ENCODE measurements around the gene RACGAP1. TPM values are rescaled to one million over a fixed set of nuclear protein-coding genes. Genes with fewer than 3 reads are reported as not detected.
A peak's percentile ranks its signal among the peaks of the same experiment; 100 is the strongest.

RACGAP1 gene, protein sequence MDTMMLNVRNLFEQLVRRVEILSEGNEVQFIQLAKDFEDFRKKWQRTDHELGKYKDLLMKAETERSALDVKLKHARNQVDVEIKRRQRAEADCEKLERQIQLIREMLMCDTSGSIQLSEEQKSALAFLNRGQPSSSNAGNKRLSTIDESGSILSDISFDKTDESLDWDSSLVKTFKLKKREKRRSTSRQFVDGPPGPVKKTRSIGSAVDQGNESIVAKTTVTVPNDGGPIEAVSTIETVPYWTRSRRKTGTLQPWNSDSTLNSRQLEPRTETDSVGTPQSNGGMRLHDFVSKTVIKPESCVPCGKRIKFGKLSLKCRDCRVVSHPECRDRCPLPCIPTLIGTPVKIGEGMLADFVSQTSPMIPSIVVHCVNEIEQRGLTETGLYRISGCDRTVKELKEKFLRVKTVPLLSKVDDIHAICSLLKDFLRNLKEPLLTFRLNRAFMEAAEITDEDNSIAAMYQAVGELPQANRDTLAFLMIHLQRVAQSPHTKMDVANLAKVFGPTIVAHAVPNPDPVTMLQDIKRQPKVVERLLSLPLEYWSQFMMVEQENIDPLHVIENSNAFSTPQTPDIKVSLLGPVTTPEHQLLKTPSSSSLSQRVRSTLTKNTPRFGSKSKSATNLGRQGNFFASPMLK
- total RNA-seq: 100 to 1,000 TPM; 180 to 198 TPM

DNA sequence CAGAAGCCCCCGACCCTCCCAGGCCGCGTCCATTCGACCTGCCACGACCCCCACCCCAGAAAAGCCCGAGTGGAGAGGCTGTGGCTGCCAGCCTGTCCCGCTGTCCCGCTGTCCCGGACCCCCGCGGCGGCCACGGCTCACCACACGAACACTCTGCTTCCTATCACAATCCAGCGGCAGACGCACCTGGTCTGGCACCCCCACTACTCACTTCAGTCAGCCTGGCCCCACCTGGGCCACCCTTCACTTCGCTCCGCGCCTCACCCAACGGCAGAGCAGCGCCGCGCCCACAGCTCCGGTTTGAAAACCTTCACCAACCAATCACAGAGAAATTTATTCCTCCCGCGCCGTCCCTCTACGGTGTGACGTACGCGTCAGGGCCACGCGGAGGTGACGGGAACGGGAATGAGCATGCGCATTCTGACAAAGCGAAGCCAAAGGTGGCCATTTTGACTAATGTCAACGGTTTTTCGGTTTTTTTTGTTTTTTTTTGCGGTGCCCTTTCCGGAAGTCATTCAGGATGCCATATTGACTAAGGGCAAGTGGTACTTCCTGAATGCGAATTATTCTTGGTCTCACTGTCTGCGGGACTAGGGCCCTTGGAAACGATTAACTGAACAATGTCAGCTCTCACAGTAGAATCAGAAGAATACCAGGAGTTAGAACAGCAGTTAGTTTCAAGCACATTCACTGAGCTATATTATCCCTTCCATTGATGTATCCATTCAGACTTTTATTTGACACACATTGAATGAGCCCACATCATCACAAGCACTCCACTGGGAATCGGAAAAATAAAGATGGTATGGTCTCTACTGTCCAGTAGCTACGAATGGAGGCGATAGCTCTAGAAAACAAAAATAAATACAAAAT, at the start of gene RACGAP1:
RACGAP1 (minus strand) TSS at position 308 of the 873 bp plus-strand sequence. CDS start 8,779 bp downstream, outside the sequence.
- ATAC-seq: peak; percentile 98

DNA sequence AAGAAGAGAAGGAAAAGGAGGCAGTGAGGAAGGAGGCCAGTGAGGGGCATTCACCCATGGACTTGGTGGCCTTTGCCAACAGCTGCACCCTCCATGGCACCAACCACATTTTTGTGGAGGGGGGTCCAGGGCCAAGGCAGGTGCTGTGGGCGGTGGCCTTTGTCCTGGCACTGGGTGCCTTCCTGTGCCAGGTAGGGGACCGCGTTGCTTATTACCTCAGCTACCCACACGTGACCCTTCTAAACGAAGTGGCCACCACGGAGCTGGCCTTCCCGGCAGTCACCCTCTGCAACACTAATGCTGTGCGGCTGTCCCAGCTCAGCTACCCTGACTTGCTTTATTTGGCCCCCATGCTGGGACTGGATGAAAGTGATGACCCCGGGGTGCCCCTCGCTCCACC, 48.4 kb upstream of the RACGAP1 start:
- no peaks in the 10 kb centered on the region for H3K9me3 Mint-ChIP-seq (ENCODE audit: low read depth)
- no peak overlapping the region for H3K27ac Mint-ChIP-seq
- no peaks in the 10 kb centered on the region for H3K27me3 Mint-ChIP-seq
- DNase-seq (no peak), ATAC-seq (no peak)
- H3K4me1 Mint-ChIP-seq: peaks cover 12% of the 10 kb centered on the region
- H3K36me3 Mint-ChIP-seq: no peaks in the 10 kb centered on the region
- H3K4me3 Mint-ChIP-seq: no peak overlapping the region
- CTCF ChIA-PET: interaction anchor here (0.8 to 11.6 kb wide), 10 partner anchors 8 to 106 kb away, joined by 4 to 221 read pairs (median 18); partner anchors contain the start of genes ASIC1, COX14 and SMARCD1

More for the DNA sequence above, at the start of gene RACGAP1:
- DNase-seq: peak; percentile 99
- Mint-ChIP-seq H3K4me3 (peak within 1 kb of the TSS; percentile 91), H3K4me1 (peaks cover 38% of the 10 kb centered on the region), H3K27me3 (no peaks in the 10 kb centered on the region), H3K9me3 (ENCODE audit: low read depth) (no peaks in the 10 kb centered on the region), H3K36me3 (peaks cover 38% of the 10 kb centered on the region), H3K27ac (peak within 1 kb of the TSS; percentile 96)
- CTCF ChIA-PET: interaction anchor here (0.9 to 7.1 kb wide), 13 partner anchors 11 to 284 kb away, joined by 3 to 44 read pairs (median 4); partner anchors contain the start of gene TMBIM6

DNA sequence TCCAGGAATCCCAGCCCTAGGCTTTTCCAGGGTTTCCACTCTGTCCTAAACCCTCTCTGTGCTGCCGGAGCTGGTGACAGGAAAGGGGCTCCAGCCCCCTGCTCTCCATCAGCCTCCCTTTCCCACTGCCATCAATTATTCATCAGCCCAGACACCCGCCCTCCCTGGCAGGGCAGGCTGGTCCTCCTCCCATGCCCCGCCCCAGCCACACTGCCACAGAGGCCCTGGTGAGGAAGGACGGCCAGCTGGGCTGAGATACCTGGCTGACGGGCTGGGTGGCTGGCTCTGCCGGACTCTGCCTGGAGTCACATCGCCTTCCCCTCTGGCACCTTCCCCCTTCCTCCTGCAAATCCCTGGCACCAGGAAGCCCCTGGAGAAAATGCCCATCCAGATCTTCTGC, 47.9 kb upstream of the RACGAP1 start:
- Mint-ChIP-seq H3K4me1 (peaks cover 12% of the 10 kb centered on the region), H3K4me3 (no peak overlapping the region), H3K27me3 (no peaks in the 10 kb centered on the region), H3K9me3 (ENCODE audit: low read depth) (no peaks in the 10 kb centered on the region), H3K36me3 (no peaks in the 10 kb centered on the region), H3K27ac (no peak overlapping the region)
- CTCF ChIA-PET: interaction anchor here (0.8 to 11.6 kb wide), 6 partner anchors 13 to 106 kb away, joined by 4 to 221 read pairs (median 14); partner anchors contain the start of gene ASIC1
- no peak for ATAC-seq
- no peak for DNase-seq

DNA sequence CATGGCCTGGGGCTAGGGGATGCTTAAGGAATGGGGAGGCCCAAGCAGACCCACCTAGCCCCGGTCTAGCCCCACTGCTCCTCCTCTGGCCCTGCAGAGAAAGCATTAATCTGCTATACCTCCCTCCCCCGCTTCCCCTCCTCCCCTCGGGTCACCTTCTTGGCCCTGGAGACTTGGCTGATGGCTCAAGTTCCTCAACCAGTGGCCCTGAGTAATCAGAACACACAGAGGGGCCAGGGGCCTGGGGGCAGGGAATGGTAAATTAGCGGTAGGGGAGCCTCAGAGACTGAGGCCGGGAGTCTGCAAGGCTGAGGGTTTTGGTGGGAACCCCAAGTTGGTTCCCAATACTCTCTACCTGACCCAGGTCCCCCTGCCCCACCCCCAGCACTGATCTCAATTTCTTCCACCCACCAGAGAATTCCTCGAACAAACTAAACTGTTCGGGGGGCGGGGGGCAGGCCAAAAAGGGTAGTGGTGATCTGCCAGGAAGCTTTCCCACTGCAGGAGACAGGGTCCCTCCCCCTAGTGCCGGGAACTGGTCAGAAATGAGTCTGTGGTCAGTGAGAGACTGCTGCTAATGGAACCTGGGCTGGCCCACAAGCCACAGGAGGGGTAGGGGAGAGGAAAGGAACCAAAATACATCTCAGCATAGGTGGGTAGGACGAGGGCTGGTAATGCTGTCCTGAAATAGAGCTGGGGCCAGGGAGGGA, 47.1 kb upstream of the RACGAP1 start:
- DNase-seq (no peak), ATAC-seq (no peak)
- H3K9me3 Mint-ChIP-seq (ENCODE audit: low read depth): no peaks in the 10 kb centered on the region
- H3K36me3 Mint-ChIP-seq: no peaks in the 10 kb centered on the region
- no peaks in the 10 kb centered on the region for H3K27me3 Mint-ChIP-seq
- H3K4me3 Mint-ChIP-seq: no peak overlapping the region
- CTCF ChIA-PET: interaction anchor here (1.0 to 11.6 kb wide), 6 partner anchors 12 to 106 kb away, joined by 4 to 221 read pairs (median 78); partner anchors contain the start of genes ASIC1 and COX14
- H3K4me1 Mint-ChIP-seq: peaks cover 12% of the 10 kb centered on the region
- H3K27ac Mint-ChIP-seq: no peak overlapping the region

DNA sequence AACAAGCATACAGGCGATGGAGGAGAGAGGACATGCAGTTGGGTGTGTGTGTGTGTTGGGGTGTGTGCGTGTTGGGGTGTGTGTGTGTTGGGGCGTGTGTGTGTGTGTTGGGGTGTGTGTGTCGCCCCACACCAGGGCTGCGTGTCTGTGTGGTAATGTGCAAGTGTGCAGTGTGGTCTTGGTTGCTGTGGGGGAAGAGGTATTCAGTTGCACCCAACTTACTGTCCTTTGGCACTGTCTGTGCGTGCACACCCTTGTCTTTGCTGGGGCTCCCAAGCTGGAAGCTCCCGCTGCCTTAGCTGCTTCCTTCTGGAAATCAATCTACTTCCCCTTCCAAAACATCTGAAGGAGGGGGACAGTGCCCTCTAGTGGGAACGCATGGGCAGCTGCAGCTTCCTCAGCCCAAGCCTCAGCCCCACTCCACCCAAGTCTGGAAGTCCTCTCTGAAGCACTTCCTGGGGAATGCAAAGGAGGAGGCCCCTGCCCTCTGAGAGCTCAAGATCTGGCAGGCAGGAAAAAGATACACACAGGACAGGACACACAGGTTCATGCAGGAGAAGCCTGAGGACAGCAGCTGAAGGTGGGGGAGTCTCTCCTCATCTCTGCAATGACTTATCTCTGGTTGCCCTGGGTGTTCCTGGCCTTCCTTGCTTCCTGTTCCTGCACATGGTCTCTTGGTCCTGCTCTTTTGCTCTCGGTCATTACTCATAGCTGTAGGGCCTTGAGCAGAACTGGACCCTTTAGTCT, 45.2 kb upstream of the RACGAP1 start:
- CTCF ChIA-PET: interaction anchor here (0.7 to 11.6 kb wide), 40 partner anchors 9 to 329 kb away, joined by 3 to 221 read pairs (median 4); partner anchors contain the start of genes ASIC1, BCDIN3D, CERS5 and COX14
- no peaks in the 10 kb centered on the region for H3K36me3 Mint-ChIP-seq
- ATAC-seq: peak; percentile 59

DNA sequence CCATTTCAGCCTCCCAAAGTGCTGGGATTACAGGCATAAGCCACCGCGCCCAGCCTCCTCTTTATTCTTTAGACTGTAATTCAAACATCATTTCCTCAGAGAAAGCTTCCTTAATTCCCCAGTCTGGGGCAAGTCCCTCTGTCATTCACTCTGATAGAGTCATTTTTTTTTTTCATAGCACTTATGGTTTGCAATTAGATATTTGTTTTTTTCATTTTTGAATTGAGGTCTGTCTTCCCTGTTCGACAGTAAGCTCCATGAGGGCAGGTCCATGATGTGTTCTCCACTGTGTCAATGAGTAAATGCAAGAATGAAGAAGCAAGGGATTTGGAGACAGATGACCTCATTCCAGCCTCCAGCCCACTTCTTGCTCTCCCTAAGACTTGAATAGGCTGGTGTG, 44.2 kb upstream of the RACGAP1 start:
- no peak for ATAC-seq
- Mint-ChIP-seq H3K27me3 (no peaks in the 10 kb centered on the region), H3K9me3 (ENCODE audit: low read depth) (no peaks in the 10 kb centered on the region), H3K4me3 (no peak overlapping the region), H3K27ac (no peak overlapping the region), H3K4me1 (peaks cover 10% of the 10 kb centered on the region), H3K36me3 (no peaks in the 10 kb centered on the region)
- CTCF ChIA-PET: interaction anchor here (0.6 to 11.6 kb wide), 21 partner anchors 9 to 446 kb away, joined by 3 to 221 read pairs (median 6); partner anchors contain the start of genes ASIC1, COX14, SMARCD1 and TMBIM6
- no peak for DNase-seq

More for the DNA sequence above, 45.2 kb upstream of the RACGAP1 start:
- Mint-ChIP-seq H3K27me3 (no peaks in the 10 kb centered on the region), H3K4me1 (peaks cover 12% of the 10 kb centered on the region), H3K4me3 (no peak overlapping the region), H3K9me3 (ENCODE audit: low read depth) (no peaks in the 10 kb centered on the region), H3K27ac (no peak overlapping the region)
- peak; percentile 78 for DNase-seq

DNA sequence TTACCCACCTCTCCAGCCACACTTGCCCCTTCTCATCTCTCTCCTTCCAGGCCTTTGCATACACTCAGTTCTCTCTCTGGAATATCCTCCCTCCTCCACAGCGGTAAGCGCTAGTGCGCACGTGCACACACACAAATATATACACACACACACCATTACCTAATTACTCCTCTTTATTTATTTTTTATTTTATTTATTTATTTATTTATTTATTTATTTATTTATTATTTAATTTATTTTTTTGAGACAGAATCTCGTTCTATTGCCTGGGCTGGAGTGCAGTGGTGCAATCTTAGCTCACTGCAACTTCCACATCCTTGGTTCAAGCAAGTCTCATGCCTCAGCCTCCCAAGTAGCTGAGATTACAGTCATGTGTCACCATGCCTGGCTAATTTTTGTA, 43.8 kb upstream of the RACGAP1 start:
- no peak overlapping the region for H3K27ac Mint-ChIP-seq
- CTCF ChIA-PET: interaction anchor here (0.6 to 11.6 kb wide), 13 partner anchors 9 to 445 kb away, joined by 3 to 221 read pairs (median 15); partner anchors contain the start of genes ASIC1, COX14 and SMARCD1
- H3K4me1 Mint-ChIP-seq: peaks cover 10% of the 10 kb centered on the region
- DNase-seq (no peak), ATAC-seq (no peak)
- H3K36me3 Mint-ChIP-seq: no peaks in the 10 kb centered on the region
- no peaks in the 10 kb centered on the region for H3K27me3 Mint-ChIP-seq
- no peak overlapping the region for H3K4me3 Mint-ChIP-seq
- H3K9me3 Mint-ChIP-seq (ENCODE audit: low read depth): no peaks in the 10 kb centered on the region

DNA sequence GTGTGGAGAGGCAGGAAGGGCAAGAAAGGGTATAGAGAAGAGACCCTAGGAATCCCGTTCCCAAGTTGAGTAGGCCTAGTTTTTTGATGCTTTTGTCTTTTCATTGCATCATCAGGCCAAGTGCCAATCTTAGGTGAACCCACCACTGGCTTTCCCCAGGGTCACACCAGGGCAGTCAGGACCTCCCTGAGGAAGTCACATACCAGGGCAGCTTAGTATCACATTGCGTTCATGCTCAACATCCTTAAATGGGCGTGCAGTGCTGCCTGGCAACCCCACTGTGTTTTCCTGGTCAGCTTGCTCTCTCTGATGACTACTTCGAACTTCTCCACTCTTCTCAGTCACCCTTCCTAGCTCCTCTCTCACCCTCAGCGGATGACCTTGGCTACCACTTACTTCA, 41.1 kb upstream of the RACGAP1 start:
- Mint-ChIP-seq H3K9me3 (ENCODE audit: low read depth) (no peaks in the 10 kb centered on the region), H3K4me3 (no peak overlapping the region), H3K27ac (no peak overlapping the region), H3K27me3 (no peaks in the 10 kb centered on the region), H3K36me3 (peaks cover 1% of the 10 kb centered on the region), H3K4me1 (peaks cover 21% of the 10 kb centered on the region)
- no peak for DNase-seq
- no peak for ATAC-seq
- CTCF ChIA-PET: interaction anchor here (1.0 to 11.6 kb wide), 10 partner anchors 8 to 121 kb away, joined by 3 to 221 read pairs (median 6); partner anchors contain the start of genes RACGAP1 and SMARCD1

DNA sequence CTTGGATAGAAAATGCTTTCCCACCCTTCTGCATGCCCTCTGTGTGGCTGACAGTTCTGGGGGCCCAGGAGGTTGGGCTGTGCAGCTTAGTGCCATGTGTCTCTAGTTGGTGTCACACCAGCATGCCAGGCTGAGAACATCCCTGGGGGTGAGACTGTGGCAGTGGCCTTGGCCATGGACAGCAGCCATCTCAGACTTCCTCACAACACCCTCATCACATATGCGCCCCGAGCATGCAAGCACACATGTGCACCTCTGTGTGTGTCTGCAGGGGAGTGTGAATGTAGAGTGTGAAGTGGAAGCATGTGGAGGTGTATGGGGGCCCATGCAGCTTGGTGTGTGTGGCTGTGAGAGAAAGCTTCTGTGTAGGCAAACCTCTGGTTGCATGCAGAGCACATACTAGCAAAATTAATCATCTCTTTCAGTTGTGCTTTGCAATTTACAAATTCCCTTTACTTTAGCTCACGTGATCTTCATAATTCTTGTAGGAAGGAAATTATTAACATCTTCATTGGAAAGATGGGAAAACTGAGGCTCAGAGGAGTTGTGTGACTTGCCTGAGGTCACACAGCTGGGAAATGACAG, 40.5 kb upstream of the RACGAP1 start:
- CTCF ChIA-PET: interaction anchor here (1.1 to 11.6 kb wide), 11 partner anchors 9 to 110 kb away, joined by 3 to 221 read pairs (median 6); partner anchors contain the start of genes RACGAP1 and SMARCD1
- H3K27me3 Mint-ChIP-seq: no peaks in the 10 kb centered on the region
- H3K4me3 Mint-ChIP-seq: no peak overlapping the region
- no peaks in the 10 kb centered on the region for H3K9me3 Mint-ChIP-seq (ENCODE audit: low read depth)
- DNase-seq (no peak), ATAC-seq (no peak)
- peaks cover 3% of the 10 kb centered on the region for H3K36me3 Mint-ChIP-seq
- peaks cover 24% of the 10 kb centered on the region for H3K4me1 Mint-ChIP-seq
- no peak overlapping the region for H3K27ac Mint-ChIP-seq

DNA sequence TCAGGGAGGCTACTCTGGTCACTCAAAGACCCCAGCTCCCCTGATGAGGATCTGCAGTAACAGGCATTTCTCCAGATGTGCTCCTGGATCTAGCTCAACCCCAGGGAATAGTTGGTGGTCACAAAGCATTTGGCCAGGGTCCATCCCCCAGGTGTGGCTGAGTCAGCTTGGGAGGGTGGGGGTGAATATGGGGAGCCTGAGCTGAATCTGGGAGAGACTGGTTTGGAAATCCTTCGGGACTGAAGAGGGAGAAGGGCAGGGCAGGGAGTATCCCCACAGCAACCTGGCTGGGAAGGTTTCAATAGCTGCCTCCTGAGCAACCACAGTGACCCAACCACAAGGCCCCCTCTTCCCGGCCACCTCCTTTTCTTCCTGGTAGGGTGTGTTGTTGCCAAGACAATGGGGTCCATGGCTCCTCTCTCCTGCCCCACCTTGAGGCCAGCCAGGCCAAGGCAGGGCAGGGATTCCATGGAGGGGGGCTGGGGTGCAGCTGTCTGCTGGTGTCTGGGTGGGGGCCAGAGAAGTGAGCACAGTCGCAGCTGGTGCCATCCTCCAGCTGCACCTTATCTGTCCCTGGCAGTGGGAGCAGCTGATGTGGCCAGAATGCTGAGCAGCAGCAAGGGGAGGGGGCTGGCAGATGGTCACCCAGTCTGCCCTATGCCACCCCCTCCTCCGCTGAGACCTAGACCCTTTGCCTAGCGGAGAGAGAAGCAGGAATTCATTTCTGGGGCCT, 37.6 kb upstream of the RACGAP1 start:
- no peaks in the 10 kb centered on the region for H3K9me3 Mint-ChIP-seq (ENCODE audit: low read depth)
- H3K4me1 Mint-ChIP-seq: peaks cover 40% of the 10 kb centered on the region
- no peak overlapping the region for H3K4me3 Mint-ChIP-seq
- H3K27ac Mint-ChIP-seq: no peak overlapping the region
- CTCF ChIA-PET: interaction anchor here (5.1 to 6.4 kb wide), 2 partner anchors 9 to 25 kb away, joined by 37 to 92 read pairs; no protein-coding TSS in a partner anchor
- no peaks in the 10 kb centered on the region for H3K27me3 Mint-ChIP-seq
- DNase-seq (no peak), ATAC-seq (no peak)
- H3K36me3 Mint-ChIP-seq: peaks cover 3% of the 10 kb centered on the region

Data from activated CD8-positive, alpha-beta memory T cell treated with anti-CD3 and anti-CD28 coated beads, Interleukin-2, amount 10 ng/mL, durations not matched to agents 7 days and 5 days (primary cell).